Measurements from ENCODE around the gene ANKLE2.

DNA sequence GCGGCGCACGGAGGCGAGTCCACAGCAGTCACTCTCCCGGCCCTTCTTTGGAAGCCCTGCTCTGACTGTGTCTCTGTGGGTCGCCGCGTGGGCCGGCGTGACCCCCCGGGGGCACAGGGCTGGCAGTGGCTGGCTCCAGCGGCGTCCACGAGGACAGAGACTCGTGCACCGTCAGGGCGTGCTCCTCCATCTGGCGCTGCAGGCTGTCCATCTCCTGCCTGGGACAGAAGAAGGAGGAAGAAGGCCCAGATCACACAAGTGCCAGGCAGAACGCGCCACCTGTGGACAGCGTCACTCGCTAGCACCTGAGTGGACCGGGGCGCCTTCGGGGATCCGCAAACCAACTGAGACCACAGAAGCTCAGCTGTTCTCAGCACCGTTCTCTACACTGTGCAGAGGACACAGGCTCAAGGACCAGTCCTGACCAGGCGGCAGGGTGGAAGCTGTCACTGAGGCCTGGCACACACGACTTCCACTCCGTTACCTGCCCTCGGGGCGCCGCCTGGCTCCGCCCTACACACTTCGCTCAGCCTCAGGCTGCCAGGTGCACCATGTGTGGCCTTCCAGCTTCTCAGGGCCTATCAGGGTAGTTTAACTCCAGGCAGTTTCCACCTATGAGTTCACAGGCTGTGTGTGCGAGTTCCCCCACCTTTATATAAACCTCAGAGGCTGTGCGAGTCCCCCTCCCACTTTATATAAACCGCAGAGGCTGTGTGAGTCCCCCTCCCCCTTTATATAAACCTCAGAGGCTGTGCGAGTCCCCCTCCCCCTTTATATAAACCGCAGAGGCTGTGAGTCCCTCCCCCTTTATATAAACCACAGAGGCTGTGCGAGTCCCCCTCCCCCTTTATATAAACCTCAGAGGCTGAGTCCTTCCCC, 11.7 kb upstream of the ANKLE2 start:
- TF ChIP-seq, protein P1, sequence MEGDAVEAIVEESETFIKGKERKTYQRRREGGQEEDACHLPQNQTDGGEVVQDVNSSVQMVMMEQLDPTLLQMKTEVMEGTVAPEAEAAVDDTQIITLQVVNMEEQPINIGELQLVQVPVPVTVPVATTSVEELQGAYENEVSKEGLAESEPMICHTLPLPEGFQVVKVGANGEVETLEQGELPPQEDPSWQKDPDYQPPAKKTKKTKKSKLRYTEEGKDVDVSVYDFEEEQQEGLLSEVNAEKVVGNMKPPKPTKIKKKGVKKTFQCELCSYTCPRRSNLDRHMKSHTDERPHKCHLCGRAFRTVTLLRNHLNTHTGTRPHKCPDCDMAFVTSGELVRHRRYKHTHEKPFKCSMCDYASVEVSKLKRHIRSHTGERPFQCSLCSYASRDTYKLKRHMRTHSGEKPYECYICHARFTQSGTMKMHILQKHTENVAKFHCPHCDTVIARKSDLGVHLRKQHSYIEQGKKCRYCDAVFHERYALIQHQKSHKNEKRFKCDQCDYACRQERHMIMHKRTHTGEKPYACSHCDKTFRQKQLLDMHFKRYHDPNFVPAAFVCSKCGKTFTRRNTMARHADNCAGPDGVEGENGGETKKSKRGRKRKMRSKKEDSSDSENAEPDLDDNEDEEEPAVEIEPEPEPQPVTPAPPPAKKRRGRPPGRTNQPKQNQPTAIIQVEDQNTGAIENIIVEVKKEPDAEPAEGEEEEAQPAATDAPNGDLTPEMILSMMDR (IDR thresholded peaks at IDR 0.05): no peak
- TF ChIP-seq EZH2 (IDR thresholded peaks at IDR 0.05) (no peak), EZH2phosphoT487 (IDR thresholded peaks at IDR 0.05) (no peak)
